Measurements from ENCODE around the gene ABI3BP.

Gene ABI3BP

DNA sequence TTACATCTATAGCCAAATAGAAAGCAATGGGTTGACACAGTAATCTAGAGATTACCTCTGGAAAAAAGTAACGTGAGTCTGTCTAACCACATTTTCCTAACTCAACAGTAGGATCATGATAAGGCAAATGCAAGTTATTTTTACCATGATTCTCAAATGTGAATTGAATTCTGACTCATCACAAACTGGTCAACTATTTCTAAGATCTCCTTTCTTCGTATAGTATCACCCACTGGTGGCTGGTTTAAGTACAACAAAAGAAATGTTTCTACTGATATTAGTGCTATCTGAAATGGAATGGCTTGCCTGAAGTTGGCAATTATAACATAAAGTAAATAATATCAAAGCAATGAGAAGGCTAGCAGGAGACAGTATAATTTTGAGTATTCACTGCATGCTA lies 102.2 kb downstream of the ABI3BP start:
- no peak for DNase-seq (ENCODE audit: low read depth in 3 of 3)

DNA sequence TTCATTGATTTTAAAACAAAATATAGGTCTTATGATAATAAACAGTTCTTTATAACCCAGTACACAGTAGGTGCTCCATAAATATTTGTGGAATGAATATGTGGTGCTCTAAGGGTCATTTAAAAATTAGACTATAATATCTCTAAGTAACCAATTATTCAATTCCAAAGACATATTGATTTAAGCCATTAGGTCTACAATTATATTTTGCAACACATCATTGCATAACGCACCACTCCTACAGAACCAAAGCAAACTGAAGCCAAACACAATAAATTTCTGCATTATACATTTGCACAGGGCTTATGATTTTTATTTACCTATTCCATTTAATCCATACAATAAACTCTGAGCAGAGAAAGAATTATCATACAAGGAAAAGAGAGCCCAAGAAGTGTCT lies 104.3 kb downstream of the ABI3BP start:
- DNase-seq (ENCODE audit: low read depth in 3 of 3): no peak

DNA sequence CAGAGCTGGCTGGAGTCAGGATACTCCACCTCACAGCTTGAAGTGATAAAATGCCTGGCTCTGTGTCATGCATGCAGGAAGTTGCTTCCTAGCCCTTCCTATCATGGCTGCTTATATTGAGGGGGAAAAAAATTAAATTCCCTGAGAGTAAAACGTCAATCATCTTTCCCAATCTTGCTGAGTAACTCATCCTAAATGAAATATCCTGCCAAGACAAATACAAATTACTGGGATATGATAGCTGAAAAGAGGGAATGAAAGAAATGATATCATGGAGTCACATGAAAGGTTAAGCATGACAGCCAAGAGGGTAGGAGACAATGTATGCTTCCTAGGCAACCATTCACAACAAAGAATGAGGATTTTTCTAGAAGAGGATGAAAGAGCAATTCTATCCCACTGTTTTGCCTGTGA lies 110.6 kb downstream of the ABI3BP start:
- no peak for DNase-seq (ENCODE audit: low read depth in 3 of 3)

DNA sequence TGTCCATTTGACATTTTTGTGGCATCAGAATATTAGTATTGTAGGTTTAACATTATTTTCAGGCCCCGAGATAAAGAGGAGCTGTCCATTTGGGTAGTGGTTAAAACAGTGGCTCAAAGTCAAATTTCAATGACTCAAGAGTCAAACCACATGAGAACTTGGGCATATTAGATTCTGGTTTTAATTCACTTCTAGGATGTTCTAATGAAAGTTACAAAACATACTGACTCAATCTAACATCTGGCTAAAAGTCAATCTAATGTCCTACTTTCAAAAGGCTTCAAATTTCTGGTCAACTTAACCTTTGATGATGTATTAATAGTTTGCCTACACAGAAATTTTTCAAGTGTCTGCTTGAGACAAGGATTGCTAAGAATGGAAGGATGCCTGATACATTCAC lies 112.4 kb downstream of the ABI3BP start:
- no peak for DNase-seq (ENCODE audit: low read depth in 3 of 3)

DNA sequence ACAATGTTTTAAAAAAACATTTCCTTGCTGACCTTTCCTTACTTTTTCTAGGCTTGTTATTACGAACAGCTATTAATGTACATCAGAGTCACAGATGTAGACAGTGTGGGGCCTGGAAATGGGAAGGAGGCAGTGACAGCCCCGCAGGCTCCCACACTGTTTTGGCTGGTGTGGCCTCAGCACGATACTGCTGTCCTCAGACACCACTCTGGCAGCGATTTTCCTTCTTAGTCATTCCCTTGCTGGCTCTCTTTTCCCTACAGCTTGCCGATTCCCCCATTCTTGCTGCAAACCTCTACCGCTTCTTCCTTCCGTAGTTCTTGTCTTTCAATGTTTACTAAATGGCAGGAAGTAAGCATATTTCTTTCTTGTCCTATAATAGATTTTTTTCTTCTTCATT lies 113.1 kb downstream of the ABI3BP start:
- DNase-seq (ENCODE audit: low read depth in 3 of 3): no peak

DNA sequence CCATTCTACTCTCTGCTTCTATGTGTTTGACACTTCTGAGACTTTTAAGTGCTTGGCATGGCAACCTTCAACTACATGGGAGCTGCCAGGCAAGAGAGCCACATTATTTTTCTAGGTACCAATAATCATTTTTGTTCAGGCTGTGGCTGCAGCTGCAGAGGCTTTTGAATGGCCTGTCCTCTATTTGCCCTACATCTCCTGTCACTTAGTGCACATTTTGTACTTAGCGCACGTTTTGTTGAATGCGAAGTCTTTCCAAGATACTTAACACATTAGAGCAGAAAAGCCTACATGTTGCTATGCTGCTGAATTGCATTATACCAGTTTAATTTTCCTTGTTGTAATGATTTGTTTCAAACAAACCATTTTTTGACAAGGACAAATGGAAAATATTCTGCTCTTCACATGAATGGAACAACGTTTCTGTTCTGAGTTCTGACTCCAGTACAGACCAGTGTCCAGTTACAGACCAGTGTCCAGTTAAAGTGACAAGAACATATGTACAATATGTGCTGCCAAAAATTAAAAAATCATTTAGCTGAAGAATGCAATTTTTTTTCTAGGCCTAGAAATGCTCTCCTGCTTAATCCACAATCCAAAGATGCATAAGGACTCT lies 113.9 kb downstream of the ABI3BP start:
- no peak for DNase-seq (ENCODE audit: low read depth in 3 of 3)

DNA sequence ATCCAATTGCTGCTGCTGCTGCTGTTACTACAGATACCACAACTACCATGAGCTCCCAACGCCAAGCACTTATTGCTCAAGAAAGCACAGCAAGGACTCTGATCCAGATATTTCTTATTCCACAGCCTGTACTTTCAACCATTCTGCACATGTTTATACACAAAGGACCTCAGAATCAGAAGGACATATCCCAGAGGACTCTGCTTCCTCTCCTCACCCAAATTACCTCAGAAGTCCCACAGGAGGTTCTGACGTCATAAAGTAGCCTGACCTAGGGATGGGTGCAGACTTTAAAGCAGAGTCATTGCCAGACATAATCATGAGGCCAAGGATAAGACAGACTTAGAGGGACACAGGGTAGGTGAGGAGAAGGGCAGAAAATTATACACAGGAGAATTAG lies 115.9 kb downstream of the ABI3BP start:
- no peak for DNase-seq (ENCODE audit: low read depth in 3 of 3)

DNA sequence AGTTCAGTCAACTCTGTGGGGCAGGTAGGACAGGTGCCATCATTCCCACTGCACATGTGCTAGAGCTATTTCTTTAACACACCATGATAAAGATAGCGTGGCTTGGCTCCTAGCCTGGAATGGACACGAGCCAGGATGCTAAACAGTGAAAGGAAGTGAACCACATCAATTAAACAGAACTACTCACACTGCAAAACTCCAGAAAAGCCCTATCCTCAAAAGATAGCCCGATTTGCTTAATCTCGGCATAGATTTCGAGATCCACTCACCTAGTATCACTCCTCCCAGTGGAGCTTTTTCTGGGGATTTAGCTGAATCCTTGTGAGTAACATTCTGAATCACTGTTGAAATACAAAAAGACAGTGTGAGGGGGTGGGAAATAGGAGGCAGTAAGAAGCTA lies 118.0 kb downstream of the ABI3BP start:
- no peak for DNase-seq (ENCODE audit: low read depth in 3 of 3)

DNA sequence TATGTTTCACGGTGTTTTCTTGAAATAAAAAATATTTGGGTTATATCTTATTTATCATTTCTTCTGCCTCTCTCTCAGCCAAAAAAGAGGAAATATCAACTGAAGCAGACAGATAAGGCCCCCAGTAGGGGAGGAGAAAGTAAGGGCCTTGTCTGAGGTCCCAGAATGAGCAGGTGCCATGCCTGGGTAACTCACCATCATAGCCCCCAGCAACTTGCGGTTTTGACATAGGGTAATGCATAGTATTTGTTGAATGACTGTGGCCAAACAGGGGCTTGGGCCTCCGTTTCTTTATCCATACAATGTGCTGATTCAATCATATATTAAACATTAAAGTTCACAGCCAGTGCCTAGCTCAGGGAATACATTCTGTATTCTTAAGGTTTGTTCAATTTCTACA lies 119.6 kb downstream of the ABI3BP start:
- no peak for DNase-seq (ENCODE audit: low read depth in 3 of 3)

DNA sequence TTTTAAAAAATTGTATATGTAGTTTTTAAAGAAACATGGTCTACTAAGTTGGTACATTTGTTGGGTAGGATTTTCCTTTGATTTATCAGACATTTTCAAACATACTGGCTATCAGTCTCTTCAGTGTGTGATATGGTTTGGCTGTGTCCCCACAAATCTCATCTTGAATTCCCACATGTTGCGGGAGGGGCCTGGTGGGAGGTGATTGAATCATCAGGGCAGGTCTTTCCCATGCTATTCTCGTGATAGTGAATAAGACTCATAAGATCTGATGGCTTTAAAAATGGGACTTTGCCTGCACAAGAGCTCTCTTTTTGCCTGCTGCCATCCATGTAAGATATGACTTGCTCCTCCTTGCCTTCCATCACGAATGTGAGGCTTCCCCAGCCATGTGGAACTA lies 121.9 kb downstream of the ABI3BP start:
- no peak for DNase-seq (ENCODE audit: low read depth in 3 of 3)

DNA sequence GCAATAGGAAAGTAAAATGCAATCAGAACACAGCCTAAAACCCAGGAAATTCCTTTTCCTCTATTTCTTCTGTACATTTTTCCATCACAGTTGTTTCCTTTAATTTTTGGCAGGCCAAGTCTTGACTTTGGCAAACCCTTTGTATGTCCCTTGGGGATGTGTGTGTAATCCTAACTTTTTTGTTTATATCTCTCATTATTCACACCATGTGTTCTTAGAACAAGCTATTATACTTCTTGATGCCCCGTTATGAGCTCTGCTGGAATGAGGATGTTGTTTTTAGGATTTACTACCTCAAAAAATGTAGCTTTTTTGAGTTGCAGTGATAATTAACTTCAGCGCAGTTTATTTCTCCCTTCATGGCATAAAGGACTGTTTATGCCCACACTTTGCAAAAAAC lies 123.4 kb downstream of the ABI3BP start:
- no peak for DNase-seq (ENCODE audit: low read depth in 3 of 3)

DNA sequence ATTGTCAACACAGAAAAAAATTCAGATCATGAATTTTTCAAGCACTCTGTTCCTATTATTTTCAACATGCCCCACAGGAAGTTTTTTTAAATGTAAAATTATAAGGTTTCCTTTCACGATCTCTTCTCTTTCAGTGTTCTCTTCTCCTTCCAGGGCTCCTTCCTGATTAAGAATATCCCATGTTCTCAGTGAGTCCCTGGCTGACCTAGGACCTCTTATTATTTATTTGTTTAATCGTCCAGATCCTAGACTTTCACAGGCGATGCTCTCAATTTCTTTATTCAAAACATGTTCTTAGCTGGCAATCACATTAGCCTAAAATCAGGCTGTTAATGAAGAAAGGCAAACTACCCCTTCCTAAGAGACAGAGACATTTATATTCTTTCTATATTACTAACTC lies 124.3 kb downstream of the ABI3BP start:
- DNase-seq (ENCODE audit: low read depth in 3 of 3): no peak

DNA sequence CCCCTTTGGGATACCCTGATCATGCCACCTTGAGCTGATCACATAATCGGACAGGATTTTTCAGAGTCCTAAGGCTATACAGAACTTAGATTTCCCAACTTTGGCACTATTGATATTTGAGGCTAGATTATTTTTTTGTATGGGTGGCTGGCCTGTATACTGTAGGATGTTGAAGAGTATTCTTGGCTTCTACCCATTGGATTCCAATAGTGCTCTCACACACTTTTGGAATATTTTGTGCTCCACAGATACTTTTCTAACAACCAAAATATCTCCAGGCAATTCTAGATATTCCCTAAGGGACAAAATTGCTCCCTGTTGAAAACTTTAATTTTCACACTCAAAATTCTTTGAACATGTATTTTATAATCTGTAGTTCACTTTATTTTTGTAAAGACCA lies 125.1 kb downstream of the ABI3BP start:
- DNase-seq (ENCODE audit: low read depth in 3 of 3): no peak

DNA sequence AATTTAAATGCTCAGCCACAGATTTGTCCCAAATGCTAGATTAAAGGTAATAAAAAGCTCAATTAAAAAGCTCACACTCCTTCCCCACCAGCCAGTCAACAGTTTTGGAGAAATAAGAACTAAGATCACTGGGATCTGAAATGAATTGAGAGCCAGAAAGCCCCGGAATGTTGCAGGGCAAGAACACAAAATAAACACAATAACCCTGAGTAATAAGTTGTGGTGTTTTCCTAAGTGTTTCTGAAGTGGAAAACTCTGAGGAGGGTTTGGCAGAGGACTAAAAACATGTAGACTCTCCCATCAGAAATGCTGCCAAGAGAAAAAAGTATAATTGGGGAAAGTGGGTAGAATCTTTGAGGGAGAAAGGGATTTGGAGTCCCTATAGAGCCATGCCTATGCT lies 127.8 kb downstream of the ABI3BP start:
- no peak for DNase-seq (ENCODE audit: low read depth in 3 of 3)

DNA sequence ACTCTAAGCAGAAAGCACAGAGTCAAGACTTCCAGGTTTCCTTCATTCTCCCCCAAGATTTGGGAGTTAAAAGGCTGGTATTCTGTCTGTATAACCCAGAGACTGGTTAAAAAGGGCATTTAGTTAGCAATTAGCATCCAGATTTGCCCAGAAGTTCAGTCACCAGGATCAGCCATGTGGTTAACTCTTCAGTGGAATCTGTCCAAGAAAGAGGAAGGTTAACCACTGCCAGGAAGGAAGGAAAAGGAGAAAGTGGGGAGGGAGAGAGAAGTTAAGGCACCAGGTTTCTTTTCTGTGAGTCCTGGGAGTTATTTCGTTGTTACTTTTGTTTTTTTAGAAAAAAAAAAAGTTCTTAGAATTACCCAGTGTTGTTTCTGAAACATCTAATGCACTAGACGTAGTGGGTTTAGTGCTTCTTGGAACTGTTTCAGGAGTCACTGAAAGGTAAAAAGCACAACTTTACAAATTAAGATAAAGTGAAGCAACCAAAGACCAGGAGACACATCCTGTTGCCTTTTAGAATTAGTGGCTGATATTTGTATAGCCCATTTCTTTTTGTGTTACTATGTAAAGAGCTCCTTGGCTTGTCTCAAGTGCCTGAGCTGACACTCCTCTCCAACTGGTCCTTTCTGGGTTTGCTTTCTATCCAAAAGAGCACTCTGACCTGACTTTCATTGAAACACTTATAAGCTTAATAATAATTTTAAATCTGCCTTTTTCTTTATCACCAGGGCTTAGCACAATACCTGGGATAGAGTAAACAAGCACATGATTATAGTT lies 128.6 kb downstream of the ABI3BP start:
- no peak for DNase-seq (ENCODE audit: low read depth in 3 of 3)

DNA sequence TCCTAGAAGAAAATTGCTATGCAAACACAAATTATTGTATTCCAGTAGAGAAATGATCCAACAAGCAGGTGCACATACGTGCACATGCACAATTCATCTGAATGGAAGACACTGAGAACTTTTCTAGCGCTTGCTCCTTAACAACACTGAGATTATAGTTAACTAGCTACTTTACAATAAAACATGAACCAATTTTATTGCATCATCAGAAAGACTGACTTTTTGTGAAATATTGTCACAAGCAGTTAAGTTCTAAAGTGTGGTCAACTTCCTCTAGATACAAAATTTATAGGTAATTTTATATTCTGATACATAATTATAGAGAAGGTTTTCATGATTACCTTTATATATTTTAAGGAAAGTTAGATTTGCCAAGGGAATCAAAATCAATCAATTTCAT lies 135.4 kb downstream of the ABI3BP start:
- no peak for DNase-seq (ENCODE audit: low read depth in 3 of 3)

DNA sequence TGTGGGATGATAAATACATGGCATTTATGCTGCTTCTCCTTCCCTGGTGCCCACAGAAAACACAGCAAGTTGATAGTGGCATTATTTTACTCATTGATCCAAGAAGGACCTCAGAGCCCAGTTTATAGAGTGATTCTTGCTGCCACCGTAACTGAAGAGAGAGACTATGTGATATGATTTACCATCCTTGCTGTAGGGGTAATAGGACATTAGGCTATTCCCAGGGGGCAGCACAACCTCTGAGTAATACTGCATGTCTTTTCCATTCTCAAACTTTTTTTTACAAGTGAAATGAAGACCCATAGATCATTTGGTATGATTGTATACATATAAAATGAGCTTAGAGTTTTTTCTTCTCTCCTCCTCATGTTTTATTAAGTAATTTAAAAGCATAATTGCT lies 136.4 kb downstream of the ABI3BP start:
- no peak for DNase-seq (ENCODE audit: low read depth in 3 of 3)

DNA sequence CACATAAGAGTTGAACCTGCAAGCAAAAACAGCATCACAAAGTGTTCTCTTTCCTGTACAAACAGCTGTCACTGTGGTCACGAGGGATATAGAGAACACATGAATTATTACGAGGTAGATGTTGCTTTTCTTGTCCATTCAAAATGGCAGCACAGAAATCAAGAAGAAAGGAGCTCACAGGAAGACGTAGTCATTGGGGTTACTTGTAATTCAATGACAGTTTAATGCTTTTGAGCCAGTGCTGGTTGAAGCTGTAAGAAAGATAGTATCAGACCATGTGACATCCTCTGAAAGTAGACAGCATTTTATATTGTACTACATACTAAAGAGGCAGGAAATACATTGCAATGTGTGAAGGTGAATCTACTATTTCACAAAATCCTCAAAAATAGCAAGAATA lies 140.4 kb downstream of the ABI3BP start:
- no peak for DNase-seq (ENCODE audit: low read depth in 3 of 3)

DNA sequence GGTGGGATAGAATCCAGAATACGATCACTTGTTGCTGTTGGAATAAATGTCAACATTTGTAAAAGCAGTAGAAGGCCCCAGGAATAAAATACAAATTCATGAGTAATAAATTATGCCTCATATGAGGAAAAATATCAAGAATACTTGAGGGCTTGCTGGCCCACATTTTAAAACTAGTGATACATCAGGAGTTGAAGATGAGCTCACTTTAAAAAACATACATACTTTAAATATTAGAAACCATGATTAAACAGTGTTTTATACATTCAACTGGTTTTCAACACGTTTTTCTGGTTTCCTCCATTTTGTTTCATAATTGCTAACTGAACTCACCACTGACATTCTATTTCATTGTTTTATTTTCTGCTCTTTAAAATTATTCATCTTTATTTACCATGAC lies 142.5 kb downstream of the ABI3BP start:
- DNase-seq (ENCODE audit: low read depth in 3 of 3): no peak

DNA sequence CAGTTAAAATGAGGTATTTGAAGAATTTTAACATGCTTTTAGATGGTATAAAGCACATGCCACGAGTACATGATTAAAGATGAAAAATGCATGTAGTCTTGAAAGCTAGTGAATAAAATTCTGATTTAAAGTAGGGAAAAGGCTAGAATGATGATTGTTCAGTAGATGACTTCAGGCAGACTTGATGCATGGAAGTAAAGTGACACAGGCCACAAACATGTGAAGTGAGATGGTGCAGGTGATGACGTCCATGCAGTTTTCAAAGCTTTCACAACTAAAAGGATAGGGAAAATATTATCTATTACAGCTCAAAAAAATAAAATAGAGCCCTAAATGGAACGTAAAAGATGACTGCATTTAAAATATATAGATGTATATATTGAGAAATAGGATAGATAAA lies 143.1 kb downstream of the ABI3BP start:
- no peak for DNase-seq (ENCODE audit: low read depth in 3 of 3)

DNA sequence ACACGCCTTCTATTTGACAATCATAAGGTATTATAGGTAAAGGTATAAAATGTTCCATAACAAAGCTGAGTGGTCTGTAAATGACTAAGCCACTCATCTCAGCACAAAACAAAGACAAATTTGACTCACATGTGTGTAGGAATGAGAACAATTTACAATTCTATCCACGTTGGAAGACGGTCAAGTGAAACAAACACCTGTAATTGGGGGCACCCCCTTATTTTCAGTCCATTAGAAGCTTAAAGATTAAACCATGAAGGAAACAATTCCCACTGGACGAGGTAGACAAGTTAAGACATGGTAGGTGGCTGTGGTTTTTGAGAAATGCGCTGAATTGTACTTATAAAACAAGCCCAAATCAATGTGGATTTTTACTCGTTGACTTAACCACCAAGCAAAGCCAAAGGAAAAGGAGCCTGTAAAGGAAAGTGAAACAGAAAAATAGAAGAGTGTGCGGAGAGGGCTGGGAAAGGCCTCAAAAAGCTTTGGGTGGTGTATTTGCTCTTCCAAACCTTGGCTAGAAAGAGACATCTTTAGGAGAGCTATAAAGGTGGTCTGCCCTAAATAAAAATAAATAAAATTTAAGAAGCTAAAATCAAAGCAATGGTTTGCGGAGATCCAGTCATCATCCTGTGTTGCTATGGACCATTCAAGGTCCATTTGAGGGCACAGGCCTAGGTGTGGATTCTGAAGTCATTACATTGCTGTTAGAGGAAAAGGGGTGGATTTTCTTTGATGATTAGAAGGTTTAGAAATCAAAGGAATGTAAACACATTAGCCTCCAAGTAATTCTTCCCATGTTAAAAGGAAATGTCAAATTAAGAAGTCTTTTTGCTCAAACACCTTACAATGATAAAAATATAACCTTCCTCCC lies 148.9 kb downstream of the ABI3BP start:
- DNase-seq (ENCODE audit: low read depth in 3 of 3): no peak

DNA sequence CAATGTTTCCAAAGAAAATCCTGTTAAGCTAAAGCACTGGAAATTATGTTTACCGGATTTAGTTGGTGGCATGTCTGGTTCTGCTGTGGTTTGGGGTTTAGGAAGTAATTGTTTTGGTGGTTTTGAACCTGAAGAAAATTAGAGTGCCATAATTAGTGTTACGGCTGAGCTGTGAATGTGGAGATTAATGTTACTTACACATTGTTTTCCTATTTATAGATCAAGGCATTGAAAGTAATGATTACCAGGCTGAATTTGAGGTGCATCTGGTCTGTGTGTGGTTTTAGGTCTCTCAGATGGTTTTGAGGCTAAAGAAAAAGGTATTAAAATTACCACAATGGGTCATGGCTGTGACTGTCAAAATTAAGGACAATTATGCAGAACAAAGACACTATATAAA lies 155.1 kb downstream of the ABI3BP start:
- DNase-seq (ENCODE audit: low read depth in 3 of 3): no peak

DNA sequence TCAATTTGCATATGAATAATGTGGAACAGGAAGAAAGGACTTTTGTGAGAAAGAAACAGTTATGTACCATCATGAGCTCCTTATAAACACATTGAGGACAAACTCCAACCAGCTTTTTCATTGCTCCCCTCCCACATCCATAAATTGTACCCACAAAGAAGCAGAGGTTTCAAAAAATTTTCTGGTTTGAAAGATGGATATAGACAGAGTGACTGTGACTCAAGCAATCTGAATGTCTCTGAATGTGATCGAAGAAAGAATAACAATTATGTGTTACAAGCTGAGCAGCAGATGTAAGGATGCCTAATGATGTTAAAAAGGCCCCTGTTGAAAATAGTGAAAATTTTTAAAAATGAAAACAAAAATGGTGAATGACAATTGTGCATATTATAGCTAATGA lies 156.6 kb downstream of the ABI3BP start:
- no peak for DNase-seq (ENCODE audit: low read depth in 3 of 3)
